Measurements from ENCODE around the gene USP4.

The USP4 gene

GRCh38 chr3:49298511-49298910, 41.3 kb downstream of the USP4 start:
- CTCF ChIA-PET: no interaction called here
- no peak for DNase-seq

GRCh38 chr3:49296781-49297411, 43.0 kb downstream of the USP4 start:
- DNase-seq: no peak
- Mint-ChIP-seq H3K27ac (no peak overlapping the region), H3K4me1 (peaks cover 3% of the 10 kb centered on the region), H3K9me3 (no peaks in the 10 kb centered on the region), H3K4me3 (no peak overlapping the region), H3K27me3 (no peaks in the 10 kb centered on the region), H3K36me3 (peaks cover 65% of the 10 kb centered on the region)
- CTCF ChIA-PET: interaction anchor here (0.9 to 2.1 kb wide), 3 partner anchors 152 to 361 kb away, joined by 3 to 6 read pairs (median 5); no protein-coding TSS in a partner anchor

More at GRCh38 chr3:49298511-49298910, 41.3 kb downstream of the USP4 start:
- Mint-ChIP-seq H3K27ac (no peak overlapping the region), H3K4me1 (peaks cover 15% of the 10 kb centered on the region), H3K27me3 (no peaks in the 10 kb centered on the region), H3K9me3 (no peaks in the 10 kb centered on the region), H3K4me3 (no peak overlapping the region), H3K36me3 (peaks cover 66% of the 10 kb centered on the region)

GRCh38 chr3:49295489-49296058, 44.3 kb downstream of the USP4 start:
- peak; percentile 53 for DNase-seq
- Mint-ChIP-seq H3K36me3 (peaks cover 58% of the 10 kb centered on the region), H3K4me1 (peaks cover 3% of the 10 kb centered on the region), H3K4me3 (no peak overlapping the region), H3K9me3 (no peaks in the 10 kb centered on the region), H3K27ac (peak overlapping the region; percentile 45), H3K27me3 (no peaks in the 10 kb centered on the region)
- CTCF ChIA-PET: interaction anchor here (2.1 kb wide), 1 partner anchor 154 kb away, joined by 6 read pairs; no protein-coding TSS in a partner anchor

GRCh38 chr3:49294343-49294742, 45.5 kb downstream of the USP4 start:
- no peaks in the 10 kb centered on the region for H3K9me3 Mint-ChIP-seq
- H3K4me3 Mint-ChIP-seq: no peak overlapping the region
- DNase-seq: no peak
- peaks cover 53% of the 10 kb centered on the region for H3K36me3 Mint-ChIP-seq
- no peak overlapping the region for H3K27ac Mint-ChIP-seq
- H3K4me1 Mint-ChIP-seq: peaks cover 3% of the 10 kb centered on the region
- CTCF ChIA-PET: interaction anchor here (0.6 to 1.0 kb wide), 2 partner anchors 16 to 155 kb away, joined by 3 to 4 read pairs; no protein-coding TSS in a partner anchor
- no peaks in the 10 kb centered on the region for H3K27me3 Mint-ChIP-seq

GRCh38 chr3:49283997-49284396, 55.9 kb downstream of the USP4 start:
- no peak overlapping the region for H3K27ac Mint-ChIP-seq
- no peaks in the 10 kb centered on the region for H3K27me3 Mint-ChIP-seq
- CTCF ChIA-PET: interaction anchor here (1.0 kb wide), 1 partner anchor 165 kb away, joined by 3 read pairs; no protein-coding TSS in a partner anchor
- H3K9me3 Mint-ChIP-seq: no peaks in the 10 kb centered on the region
- no peak overlapping the region for H3K4me3 Mint-ChIP-seq
- no peak for DNase-seq
- peaks cover 55% of the 10 kb centered on the region for H3K36me3 Mint-ChIP-seq
- H3K4me1 Mint-ChIP-seq: peaks cover 6% of the 10 kb centered on the region

GRCh38 chr3:49279376-49279775, 60.5 kb downstream of the USP4 start:
- Mint-ChIP-seq H3K4me3 (no peak overlapping the region), H3K27ac (no peak overlapping the region), H3K4me1 (peaks cover 34% of the 10 kb centered on the region), H3K36me3 (peaks cover 38% of the 10 kb centered on the region), H3K27me3 (no peaks in the 10 kb centered on the region), H3K9me3 (no peaks in the 10 kb centered on the region)
- CTCF ChIA-PET: no interaction called here
- no peak for DNase-seq

- Mint-ChIP-seq H3K4me1 (peaks cover 35% of the 10 kb centered on the region), H3K9me3 (no peaks in the 10 kb centered on the region), H3K27me3 (no peaks in the 10 kb centered on the region), H3K4me3 (no peak overlapping the region), H3K27ac (peak overlapping the region; percentile 52), H3K36me3 (peaks cover 30% of the 10 kb centered on the region)
- CTCF ChIA-PET: interaction anchor here (0.7 to 1.4 kb wide), 3 partner anchors 16 to 171 kb away, joined by 3 read pairs; no protein-coding TSS in a partner anchor
- no peak for DNase-seq
Measured at GRCh38 chr3:49278548-49278947, 61.3 kb downstream of the USP4 start.

- no peaks in the 10 kb centered on the region for H3K9me3 Mint-ChIP-seq
- H3K27me3 Mint-ChIP-seq: no peaks in the 10 kb centered on the region
- no peak for DNase-seq
- H3K36me3 Mint-ChIP-seq: peaks cover 27% of the 10 kb centered on the region
- peak overlapping the region; percentile 72 for H3K4me3 Mint-ChIP-seq
- peak overlapping the region; percentile 75 for H3K27ac Mint-ChIP-seq
- peaks cover 35% of the 10 kb centered on the region for H3K4me1 Mint-ChIP-seq
- CTCF ChIA-PET: interaction anchor here (0.7 to 1.4 kb wide), 3 partner anchors 17 to 394 kb away, joined by 3 read pairs; no protein-coding TSS in a partner anchor
Measured at GRCh38 chr3:49277383-49277775, 62.5 kb downstream of the USP4 start.

GRCh38 chr3:49276475-49277382, 63.1 kb downstream of the USP4 start, which contains the start of gene C3orf62:
Gene C3orf62, minus strand, starts transcription at chr3:49277232. Its CDS starts 360 bp downstream, at chr3:49276872.
- CTCF ChIA-PET: interaction anchor here (1.4 kb wide), 1 partner anchor 172 kb away, joined by 3 read pairs; no protein-coding TSS in a partner anchor
- H3K27me3 Mint-ChIP-seq: no peaks in the 10 kb centered on the region
- no peaks in the 10 kb centered on the region for H3K9me3 Mint-ChIP-seq
- peak; percentile 83 for DNase-seq
- peaks cover 35% of the 10 kb centered on the region for H3K4me1 Mint-ChIP-seq
- H3K36me3 Mint-ChIP-seq: peaks cover 25% of the 10 kb centered on the region
- peak within 1 kb of the TSS; percentile 75 for H3K27ac Mint-ChIP-seq
- peak within 1 kb of the TSS; percentile 72 for H3K4me3 Mint-ChIP-seq

- CTCF ChIA-PET: no interaction called here
- Mint-ChIP-seq H3K27ac (no peak overlapping the region), H3K27me3 (no peaks in the 10 kb centered on the region), H3K4me3 (no peak overlapping the region), H3K4me1 (peaks cover 29% of the 10 kb centered on the region), H3K9me3 (no peaks in the 10 kb centered on the region), H3K36me3 (peaks cover 22% of the 10 kb centered on the region)
- no peak for DNase-seq
Measured at GRCh38 chr3:49273825-49274532, 65.9 kb downstream of the USP4 start.

GRCh38 chr3:49271047-49271446, 68.8 kb downstream of the USP4 start:
- DNase-seq: no peak
- Mint-ChIP-seq H3K27ac (no peak overlapping the region), H3K36me3 (peaks cover 13% of the 10 kb centered on the region), H3K9me3 (no peaks in the 10 kb centered on the region), H3K27me3 (no peaks in the 10 kb centered on the region), H3K4me3 (no peak overlapping the region), H3K4me1 (peaks cover 7% of the 10 kb centered on the region)
- CTCF ChIA-PET: no interaction called here

GRCh38 chr3:49270156-49270500, 69.7 kb downstream of the USP4 start:
- Mint-ChIP-seq H3K4me3 (no peak overlapping the region), H3K27ac (no peak overlapping the region), H3K4me1 (peaks cover 2% of the 10 kb centered on the region), H3K36me3 (peaks cover 11% of the 10 kb centered on the region), H3K27me3 (no peaks in the 10 kb centered on the region), H3K9me3 (no peaks in the 10 kb centered on the region)
- CTCF ChIA-PET: no interaction called here
- DNase-seq: no peak

- CTCF ChIA-PET: no interaction called here
- Mint-ChIP-seq H3K4me3 (no peak overlapping the region), H3K4me1 (peaks cover 2% of the 10 kb centered on the region), H3K9me3 (no peaks in the 10 kb centered on the region), H3K27me3 (no peaks in the 10 kb centered on the region), H3K27ac (no peak overlapping the region), H3K36me3 (peaks cover 11% of the 10 kb centered on the region)
- DNase-seq: no peak
Measured at GRCh38 chr3:49269443-49270155, 70.3 kb downstream of the USP4 start.

Measured in activated naive CD4-positive, alpha-beta T cell treated with anti-CD3 and anti-CD28 coated beads, Interleukin-2, amount 10 ng/mL, durations not matched to agents 7 days and 5 days (primary cell).